HCT116 (cell line): Measurements from ENCODE around the gene RAB4B.

Experiments
- CTCF ChIP-seq, 3 experiments: fragments of 200-600 bp in 1 of 3; sonication (generic) in 1 of 3; IDR thresholded peaks in 2 of 3; conservative IDR thresholded peaks in 1 of 3; 2 replicates each; pipeline ENCODE4 v1.5.1; 2012 to 2017; ENCODE audit warnings: low read depth in 2 of 3, low read length in 2 of 3, antibody characterized with exemption in 1 of 3, borderline replicate concordance in 1 of 3, control low read depth in 1 of 3, mild to moderate bottlenecking in 1 of 3, mixed read lengths in 1 of 3, mixed run types in 1 of 3, moderate library complexity in 1 of 3; ENCODE audit not compliant: insufficient read depth in 1 of 3
- MAX ChIP-seq: IDR thresholded peaks from 2 replicates; pipeline ENCODE4 v1.6.1; 2012
- RAD21 ChIP-seq: IDR thresholded peaks from 2 replicates; pipeline ENCODE4 v1.6.1; 2012; ENCODE audit warnings: low read depth, mild to moderate bottlenecking
- REST ChIP-seq: IDR thresholded peaks from 2 replicates; pipeline ENCODE4 v1.6.1; 2012; ENCODE audit warnings: low read depth
- SIN3A ChIP-seq: IDR thresholded peaks from 2 replicates; pipeline ENCODE4 v1.6.1; 2012; ENCODE audit warnings: low read depth
- YY1 ChIP-seq: IDR thresholded peaks from 2 replicates; pipeline ENCODE4 v1.6.1; 2011; ENCODE audit warnings: low read length, low read depth, moderate library complexity, mild to moderate bottlenecking; ENCODE audit not compliant: insufficient replicate concordance; ENCODE audit errors: extremely low read depth

GRCh38 chr19:40809358-40810086, 31.5 kb downstream of the RAB4B start:
- no peak for TF ChIP-seq CTCF (IDR thresholded peaks at IDR 0.05 in 2 of 3, conservative IDR thresholded peaks at IDR 0.05 in 1 of 3; ENCODE audit: borderline replicate concordance in 1 of 3, insufficient read depth in 1 of 3, low read depth in 2 of 3, low read length in 2 of 3)
- TF ChIP-seq YY1, result no peak
- TF ChIP-seq RAD21, result no peak
- no peak for TF ChIP-seq MAX
- no peak for TF ChIP-seq REST
- TF ChIP-seq SIN3A, result no peak
